ENCODE results near the gene LYPD6B.

DNA sequence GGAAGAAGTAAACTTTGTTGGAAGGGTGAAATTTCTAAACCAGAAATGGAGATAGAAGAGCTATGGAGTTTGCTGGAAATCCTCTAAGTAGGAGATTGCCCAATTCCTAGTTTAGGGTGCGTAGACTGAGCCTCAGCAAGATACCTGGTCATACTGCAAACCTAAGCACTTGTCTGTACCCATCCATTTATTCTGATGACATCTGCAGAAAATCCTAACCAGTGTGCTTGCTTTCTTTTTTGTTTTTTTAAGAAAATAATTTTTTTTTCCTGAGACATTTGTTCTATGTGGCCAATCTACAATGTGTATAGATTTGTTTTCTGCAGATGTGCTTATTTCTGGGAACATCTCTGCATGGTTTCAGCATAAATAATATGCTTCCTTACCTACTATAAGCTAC lies 144.7 kb downstream of the LYPD6B start:
- TF ChIP-seq, protein P1, sequence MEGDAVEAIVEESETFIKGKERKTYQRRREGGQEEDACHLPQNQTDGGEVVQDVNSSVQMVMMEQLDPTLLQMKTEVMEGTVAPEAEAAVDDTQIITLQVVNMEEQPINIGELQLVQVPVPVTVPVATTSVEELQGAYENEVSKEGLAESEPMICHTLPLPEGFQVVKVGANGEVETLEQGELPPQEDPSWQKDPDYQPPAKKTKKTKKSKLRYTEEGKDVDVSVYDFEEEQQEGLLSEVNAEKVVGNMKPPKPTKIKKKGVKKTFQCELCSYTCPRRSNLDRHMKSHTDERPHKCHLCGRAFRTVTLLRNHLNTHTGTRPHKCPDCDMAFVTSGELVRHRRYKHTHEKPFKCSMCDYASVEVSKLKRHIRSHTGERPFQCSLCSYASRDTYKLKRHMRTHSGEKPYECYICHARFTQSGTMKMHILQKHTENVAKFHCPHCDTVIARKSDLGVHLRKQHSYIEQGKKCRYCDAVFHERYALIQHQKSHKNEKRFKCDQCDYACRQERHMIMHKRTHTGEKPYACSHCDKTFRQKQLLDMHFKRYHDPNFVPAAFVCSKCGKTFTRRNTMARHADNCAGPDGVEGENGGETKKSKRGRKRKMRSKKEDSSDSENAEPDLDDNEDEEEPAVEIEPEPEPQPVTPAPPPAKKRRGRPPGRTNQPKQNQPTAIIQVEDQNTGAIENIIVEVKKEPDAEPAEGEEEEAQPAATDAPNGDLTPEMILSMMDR (IDR thresholded peaks at IDR 0.05), result no peak
- TF ChIP-seq POLR2A (IDR thresholded peaks at IDR 0.05), result no peak
